Measurements from ENCODE around the gene UBE2J2. TPM values are rescaled to one million over a fixed set of nuclear protein-coding genes. Genes with fewer than 3 reads are reported as not detected.

The UBE2J2 gene
- total RNA-seq, 1 donor from 2014 or later = 52.0 TPM

DNA sequence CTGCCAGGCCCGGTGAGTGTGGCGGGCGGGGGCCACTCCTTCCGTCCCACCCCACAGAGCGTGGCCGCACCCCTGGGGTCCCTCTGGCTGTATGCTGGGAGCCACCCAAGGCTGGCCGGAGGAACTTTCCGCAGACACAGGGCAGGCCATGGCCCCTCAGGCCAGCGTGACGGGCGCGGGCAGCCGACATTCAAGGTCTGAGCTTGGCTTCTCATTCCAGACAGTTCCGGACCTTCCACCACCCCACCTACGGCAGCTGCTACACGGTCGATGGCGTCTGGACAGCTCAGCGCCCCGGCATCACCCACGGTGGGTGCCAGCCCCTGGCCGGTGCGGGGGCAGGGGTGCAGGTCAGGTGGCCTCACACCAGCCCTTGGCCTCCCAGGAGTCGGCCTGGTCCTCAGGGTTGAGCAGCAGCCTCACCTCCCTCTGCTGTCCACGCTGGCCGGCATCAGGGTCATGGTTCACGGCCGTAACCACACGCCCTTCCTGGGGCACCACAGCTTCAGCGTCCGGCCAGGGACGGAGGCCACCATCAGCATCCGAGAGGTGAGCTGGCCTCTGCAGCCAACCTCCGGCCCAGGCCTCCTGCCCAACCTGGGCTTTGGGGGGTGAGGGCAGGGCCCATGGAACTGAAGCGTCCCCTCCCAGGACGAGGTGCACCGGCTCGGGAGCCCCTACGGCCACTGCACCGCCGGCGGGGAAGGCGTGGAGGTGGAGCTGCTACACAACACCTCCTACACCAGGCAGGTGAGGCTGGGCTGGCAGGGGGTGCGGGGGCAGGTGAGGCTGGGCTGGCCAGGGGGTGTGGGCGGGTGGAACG, 13.8 kb upstream of the UBE2J2 start:
- Mint-ChIP-seq H3K4me3 (ENCODE audit: unreplicated experiment) (no peak overlapping the region), H3K27me3 (ENCODE audit: low read depth) (no peaks in the 10 kb centered on the region), H3K4me1 (ENCODE audit: low read depth) (peaks cover 4% of the 10 kb centered on the region), H3K9me3 (ENCODE audit: low read depth) (no peaks in the 10 kb centered on the region), H3K36me3 (ENCODE audit: low read depth) (no peaks in the 10 kb centered on the region), H3K27ac (ENCODE audit: unreplicated experiment) (no peak overlapping the region)
- TF ChIP-seq, protein P1, sequence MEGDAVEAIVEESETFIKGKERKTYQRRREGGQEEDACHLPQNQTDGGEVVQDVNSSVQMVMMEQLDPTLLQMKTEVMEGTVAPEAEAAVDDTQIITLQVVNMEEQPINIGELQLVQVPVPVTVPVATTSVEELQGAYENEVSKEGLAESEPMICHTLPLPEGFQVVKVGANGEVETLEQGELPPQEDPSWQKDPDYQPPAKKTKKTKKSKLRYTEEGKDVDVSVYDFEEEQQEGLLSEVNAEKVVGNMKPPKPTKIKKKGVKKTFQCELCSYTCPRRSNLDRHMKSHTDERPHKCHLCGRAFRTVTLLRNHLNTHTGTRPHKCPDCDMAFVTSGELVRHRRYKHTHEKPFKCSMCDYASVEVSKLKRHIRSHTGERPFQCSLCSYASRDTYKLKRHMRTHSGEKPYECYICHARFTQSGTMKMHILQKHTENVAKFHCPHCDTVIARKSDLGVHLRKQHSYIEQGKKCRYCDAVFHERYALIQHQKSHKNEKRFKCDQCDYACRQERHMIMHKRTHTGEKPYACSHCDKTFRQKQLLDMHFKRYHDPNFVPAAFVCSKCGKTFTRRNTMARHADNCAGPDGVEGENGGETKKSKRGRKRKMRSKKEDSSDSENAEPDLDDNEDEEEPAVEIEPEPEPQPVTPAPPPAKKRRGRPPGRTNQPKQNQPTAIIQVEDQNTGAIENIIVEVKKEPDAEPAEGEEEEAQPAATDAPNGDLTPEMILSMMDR (IDR thresholded peaks at IDR 0.05) = no peak
- DNase-seq (ENCODE audit: low spot score) = no peak

DNA sequence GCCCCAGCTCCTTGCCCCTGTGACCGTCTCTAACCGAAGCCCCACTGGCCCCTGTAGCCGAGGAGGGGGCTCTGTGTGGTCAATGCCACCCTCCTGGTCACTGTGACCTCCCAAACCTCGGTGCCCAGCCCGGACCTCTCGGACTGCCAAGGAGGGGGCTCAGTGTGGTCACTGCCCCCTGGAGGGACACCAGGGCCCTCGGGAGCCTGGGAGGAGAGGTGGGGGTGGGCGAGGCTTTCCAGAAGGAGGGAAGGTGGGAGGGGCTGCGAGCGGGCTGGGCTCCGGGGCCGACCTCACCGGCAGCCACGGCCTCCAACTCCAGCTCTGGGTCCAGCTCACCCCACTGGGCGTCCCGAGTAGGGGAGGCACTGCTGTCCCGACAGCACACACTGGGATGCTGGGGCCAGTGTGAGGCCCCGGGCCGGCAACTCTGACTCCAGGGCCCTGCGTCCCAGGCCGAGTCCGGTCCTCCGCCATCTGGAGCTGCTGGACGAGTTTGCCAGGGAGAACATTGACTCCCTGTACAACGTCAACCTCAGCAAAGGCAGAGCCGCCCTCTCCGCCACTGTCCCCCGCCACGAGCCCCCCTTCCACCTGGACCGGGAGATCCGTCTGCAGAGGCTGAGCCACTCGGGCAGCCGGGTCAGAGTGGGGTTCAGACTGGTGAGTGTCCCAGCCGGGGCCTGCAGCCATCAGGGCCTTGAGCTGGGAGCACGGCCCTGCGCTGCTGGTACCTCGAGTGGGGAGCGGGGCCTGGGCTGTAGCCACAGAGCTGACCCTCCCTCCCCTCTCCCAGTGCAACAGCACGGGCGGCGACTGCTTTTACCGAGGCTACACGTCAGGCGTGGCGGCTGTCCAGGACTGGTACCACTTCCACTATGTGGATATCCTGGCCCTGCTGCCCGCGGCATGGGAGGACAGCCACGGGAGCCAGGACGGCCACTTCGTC, 12.9 kb upstream of the UBE2J2 start:
- TF ChIP-seq, protein P1 (IDR thresholded peaks at IDR 0.05) = no peak
- Mint-ChIP-seq H3K4me3 (ENCODE audit: unreplicated experiment) (no peak overlapping the region), H3K27me3 (ENCODE audit: low read depth) (no peaks in the 10 kb centered on the region), H3K9me3 (ENCODE audit: low read depth) (no peaks in the 10 kb centered on the region), H3K4me1 (ENCODE audit: low read depth) (peaks cover 4% of the 10 kb centered on the region), H3K36me3 (ENCODE audit: low read depth) (no peaks in the 10 kb centered on the region), H3K27ac (ENCODE audit: unreplicated experiment) (no peak overlapping the region)
- no peak for DNase-seq (ENCODE audit: low spot score)

DNA sequence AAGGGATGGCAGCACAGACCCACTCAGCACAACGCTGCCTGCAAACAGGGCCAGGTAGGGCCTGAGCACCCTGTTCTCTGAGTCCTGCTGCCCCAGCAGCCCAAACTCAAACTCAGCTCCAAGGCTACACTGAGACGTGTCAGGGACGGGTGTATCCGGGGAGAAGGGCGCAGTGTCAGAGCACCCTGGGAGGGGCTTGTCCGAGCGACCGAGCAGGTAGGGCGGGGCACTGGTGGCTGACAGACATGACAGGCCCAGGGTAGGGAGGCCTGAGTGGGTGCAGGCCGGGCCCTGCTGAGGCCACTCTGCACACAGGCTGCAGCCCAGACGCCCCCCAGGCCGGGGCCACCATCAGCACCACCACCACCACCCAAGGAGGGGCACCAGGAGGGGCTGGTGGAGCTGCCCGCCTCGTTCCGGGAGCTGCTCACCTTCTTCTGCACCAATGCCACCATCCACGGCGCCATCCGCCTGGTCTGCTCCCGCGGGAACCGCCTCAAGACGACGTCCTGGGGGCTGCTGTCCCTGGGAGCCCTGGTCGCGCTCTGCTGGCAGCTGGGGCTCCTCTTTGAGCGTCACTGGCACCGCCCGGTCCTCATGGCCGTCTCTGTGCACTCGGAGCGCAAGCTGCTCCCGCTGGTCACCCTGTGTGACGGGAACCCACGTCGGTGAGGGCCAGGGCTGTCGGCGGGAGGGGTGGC, 12.1 kb upstream of the UBE2J2 start:
- Mint-ChIP-seq H3K9me3 (ENCODE audit: low read depth) (no peaks in the 10 kb centered on the region), H3K4me1 (ENCODE audit: low read depth) (peaks cover 4% of the 10 kb centered on the region), H3K27ac (ENCODE audit: unreplicated experiment) (no peak overlapping the region), H3K36me3 (ENCODE audit: low read depth) (no peaks in the 10 kb centered on the region), H3K27me3 (ENCODE audit: low read depth) (no peaks in the 10 kb centered on the region), H3K4me3 (ENCODE audit: unreplicated experiment) (no peak overlapping the region)
- TF ChIP-seq, protein P1 (IDR thresholded peaks at IDR 0.05) = no peak
- no peak for DNase-seq (ENCODE audit: low spot score)

DNA sequence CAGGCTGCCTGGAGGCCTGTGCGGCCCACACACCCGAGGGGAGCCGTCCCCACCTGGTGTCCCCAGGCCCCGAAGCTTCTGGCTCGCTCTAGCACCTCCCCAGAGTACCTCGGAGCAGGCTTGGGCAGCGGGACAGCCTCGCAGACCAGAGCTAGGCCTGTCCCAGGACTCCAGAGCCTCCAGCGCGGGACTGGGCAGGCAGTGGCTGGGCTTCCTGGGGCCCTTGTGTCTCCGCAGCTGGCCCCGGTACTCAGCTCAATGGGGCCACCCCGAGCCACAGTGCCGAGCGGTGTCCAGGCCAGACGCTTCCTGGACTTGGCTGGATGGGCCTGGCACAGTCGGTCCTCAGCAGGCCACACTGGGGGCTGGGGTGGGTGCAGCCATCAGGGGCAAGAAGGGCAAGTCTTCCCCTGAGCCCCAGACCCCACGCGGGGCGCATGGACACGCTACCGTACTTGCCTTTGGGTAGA, 11.5 kb upstream of the UBE2J2 start:
- TF ChIP-seq, protein P1 (IDR thresholded peaks at IDR 0.05) = no peak
- no peaks in the 10 kb centered on the region for H3K27me3 Mint-ChIP-seq (ENCODE audit: low read depth)
- no peak for DNase-seq (ENCODE audit: low spot score)
- peaks cover under 1% of the 10 kb centered on the region for H3K4me1 Mint-ChIP-seq (ENCODE audit: low read depth)
- H3K27ac Mint-ChIP-seq (ENCODE audit: unreplicated experiment) = no peak overlapping the region
- H3K9me3 Mint-ChIP-seq (ENCODE audit: low read depth) = no peaks in the 10 kb centered on the region
- H3K36me3 Mint-ChIP-seq (ENCODE audit: low read depth) = no peaks in the 10 kb centered on the region
- no peak overlapping the region for H3K4me3 Mint-ChIP-seq (ENCODE audit: unreplicated experiment)

All from chondrocyte (in vitro differentiated cells).